Suppressor macrophage treated with lipopolysaccharide for 1 hour (primary cell): ENCODE results near the gene PSMB10.
A peak's percentile ranks its signal among the peaks of the same experiment; 100 is the strongest.
"Not testable (repeated sequence)": the region's sequence is repeated elsewhere in the genome, so short reads cannot be mapped to it uniquely, and the experiment has no call there.

Experiments used
- DNase-seq, 3 donors: peaks; one replicate each; pipeline ENCODE4 v3.0.0-alpha.2; 2020 to 2022

PSMB10 gene

DNA sequence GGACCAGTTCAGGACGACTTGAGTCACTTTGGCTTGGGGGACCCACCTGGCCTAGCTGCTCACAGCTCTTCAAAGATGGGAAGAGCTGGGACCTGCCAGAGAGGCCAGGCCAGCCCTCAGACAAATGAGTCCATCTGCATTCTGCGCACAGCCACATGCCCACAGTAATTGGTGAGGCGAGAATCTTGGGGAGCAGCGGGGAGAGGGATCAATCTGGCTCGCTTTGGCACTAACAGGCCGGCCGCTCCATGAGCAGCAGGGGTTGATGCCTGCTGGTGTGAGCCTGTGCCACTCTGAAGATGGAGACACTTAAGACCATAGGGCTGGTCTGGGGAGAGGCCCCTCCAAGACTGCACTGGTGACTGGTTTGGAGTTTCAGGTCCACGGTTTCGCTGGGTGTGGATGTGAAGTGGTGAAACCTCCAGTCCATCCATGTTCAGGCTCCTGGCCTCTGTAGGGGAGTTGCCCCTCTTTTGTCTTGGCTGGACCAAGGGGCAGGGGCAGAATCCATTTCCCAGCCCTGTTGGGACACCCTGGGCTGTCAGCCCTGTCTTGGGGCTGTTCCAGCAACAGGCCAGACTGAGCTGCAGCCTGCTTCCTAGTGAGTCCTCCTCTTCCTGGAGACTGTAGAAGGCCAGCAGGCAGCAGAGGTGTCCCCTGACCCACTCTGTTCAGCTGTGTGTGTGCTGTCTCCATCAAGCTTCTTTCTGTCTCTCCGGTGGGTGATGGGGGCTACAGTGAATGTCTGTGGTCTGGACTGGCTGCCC lies 12.3 kb downstream of the PSMB10 start:
- no peak for DNase-seq

DNA sequence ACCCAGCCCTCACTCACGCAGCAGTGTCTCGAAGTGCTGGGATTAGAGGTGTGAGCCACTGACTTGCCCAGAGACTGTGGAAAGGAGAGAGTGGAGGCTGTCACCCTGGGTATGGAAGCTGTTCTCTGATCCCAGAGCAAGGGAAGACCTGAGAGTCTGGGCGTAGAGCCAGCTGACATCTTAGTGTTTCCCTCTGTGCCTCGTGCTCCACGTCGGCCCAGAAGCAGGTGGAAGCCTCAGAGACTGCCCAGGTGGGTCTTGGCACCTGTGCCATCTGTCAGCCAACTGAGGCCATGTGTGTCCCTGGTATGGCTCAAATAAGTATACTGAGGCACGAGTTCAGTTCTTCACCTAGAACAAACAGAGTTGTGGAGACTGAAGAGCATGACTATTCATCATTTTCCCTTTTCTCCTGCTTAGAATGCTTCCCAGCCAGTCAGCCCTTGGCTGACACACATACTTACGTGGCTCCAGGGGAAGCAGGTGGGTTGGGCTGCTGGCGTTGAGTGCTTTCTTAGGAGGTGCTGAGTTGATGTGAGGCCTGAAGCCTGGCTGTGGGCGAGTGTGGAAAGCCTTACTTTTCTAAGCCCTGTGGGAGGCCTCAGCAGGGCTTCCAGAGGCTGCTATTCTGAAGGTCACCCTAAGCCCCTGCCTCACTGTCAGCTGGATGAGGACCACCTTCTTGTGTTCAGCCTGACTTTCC lies 13.1 kb downstream of the PSMB10 start:
- no peak for DNase-seq

DNA sequence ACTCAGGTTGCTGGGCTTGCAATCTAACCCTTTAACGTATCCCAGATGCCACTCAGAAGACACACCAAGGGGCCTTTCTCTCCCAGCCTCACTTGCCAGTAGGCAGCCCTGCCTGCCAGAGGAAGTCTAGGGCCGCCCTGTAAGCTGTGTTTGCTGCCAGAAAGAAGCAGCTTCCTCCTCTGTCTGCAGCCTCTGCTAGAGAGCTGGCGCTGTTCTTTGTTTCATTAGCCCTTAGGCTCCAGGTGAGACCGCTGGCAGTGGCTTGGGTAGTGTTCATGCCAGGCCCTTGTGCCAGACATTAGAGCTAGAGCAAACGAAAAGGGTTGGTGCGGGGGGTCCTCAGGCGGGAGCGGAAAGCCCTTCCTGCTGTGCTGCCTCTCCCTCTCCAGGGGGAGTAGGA lies 13.9 kb downstream of the PSMB10 start:
- no peak for DNase-seq

DNA sequence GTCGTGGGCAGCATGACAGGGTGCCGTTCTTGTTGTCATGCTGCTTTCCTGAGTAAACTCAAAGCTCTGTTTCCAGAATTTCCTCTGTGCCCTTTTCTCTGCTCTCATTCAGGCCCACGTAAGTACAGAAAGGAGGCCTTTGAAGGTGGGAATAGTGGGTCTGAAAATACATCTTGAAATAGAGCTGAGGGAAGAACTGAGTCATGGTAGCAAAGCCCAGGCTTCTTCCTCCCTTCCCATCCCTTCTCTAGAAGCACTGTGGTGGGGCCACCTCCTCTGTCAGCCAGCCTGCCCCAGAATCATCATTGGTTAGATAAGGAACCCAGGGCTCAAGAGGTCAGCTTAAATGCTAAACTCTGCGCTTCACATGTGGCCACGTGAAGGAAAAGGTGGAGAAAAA lies 14.4 kb downstream of the PSMB10 start:
- DNase-seq: no peak

DNA sequence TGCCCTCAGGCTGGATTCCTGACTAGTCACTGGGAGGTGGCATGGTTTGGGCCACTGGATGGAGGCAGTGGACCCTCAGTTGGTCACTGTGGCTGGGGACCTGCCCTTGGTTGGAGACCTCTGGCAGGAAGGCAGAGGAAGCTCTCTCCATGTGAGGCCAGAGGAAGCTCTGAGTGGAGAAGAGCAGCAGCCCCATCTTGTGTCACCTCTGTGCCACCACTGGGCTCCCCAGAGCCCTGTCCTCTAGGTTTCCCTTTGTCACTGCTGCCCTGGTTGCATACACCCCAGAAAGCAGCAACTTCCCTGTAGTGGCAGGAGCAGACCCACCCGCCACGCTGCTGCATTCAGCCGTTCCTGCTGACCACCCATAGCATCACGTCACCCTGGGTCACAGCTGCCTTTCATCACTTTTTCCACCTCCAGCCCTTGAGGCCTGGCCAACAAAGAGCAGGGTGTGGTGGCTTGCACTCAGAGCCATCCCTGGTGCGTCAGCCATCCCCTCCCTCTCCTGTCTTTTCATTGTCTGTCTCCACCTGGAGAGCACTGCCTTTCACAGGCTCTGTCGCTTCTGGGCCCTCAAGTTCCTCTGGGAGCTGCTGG lies 16.9 kb downstream of the PSMB10 start:
- peak in 1 of 3 donors; percentile 3 for DNase-seq

DNA sequence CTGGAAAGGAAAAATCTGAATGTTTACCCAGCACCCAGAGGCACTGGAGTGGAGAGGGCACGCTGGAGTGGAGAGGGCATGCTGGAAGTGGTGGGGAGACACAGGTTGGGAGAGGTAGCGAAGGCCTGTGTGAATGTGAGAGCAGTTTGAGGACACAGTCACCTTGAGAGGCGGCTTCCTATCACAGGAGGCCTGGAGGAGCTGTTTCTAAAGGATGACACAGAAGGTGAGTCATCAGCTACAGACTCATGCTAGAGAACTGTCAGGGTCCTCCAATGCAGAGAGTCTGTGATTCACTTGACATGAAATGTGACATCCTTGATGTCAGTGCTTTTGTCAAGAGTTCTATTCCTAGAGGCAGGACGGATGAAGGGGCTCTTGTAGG lies 18.8 kb downstream of the PSMB10 start:
- peak; percentile 58 to 73 (median 71) for DNase-seq

DNA sequence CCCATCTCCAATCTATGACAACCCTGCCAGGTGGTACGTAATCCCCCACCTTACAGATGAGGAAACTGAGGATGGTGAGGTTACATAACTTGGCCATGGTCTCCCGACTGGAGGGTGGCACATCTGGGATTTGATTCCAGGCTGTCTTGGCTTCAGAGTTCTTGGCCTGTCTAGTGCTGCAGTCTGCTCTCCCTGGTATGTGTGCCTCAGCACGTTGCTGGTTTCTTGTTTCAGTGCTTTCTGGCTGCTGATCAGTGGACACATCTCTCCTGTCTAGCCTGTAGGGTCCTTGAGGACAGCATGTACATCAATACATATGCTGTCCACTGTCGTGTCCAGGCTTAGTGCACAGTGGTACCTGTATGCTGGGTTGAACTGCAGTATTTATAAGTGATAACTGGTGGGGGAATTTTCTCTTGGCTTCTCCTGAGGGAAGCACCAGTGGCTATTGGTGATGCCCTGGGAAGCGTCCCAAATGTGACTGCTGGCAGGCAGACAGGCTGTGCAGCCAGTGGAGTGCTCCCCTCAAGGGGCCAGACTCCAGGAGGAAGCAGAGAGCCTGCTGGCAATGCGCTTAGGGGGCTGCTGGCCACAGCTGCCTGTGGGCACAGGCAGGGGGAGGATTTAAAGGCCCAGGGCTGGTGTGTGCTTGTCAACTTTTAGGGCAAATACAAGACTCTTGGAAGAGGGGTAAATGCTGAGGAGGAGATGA lies 19.4 kb downstream of the PSMB10 start:
- DNase-seq: no peak

DNA sequence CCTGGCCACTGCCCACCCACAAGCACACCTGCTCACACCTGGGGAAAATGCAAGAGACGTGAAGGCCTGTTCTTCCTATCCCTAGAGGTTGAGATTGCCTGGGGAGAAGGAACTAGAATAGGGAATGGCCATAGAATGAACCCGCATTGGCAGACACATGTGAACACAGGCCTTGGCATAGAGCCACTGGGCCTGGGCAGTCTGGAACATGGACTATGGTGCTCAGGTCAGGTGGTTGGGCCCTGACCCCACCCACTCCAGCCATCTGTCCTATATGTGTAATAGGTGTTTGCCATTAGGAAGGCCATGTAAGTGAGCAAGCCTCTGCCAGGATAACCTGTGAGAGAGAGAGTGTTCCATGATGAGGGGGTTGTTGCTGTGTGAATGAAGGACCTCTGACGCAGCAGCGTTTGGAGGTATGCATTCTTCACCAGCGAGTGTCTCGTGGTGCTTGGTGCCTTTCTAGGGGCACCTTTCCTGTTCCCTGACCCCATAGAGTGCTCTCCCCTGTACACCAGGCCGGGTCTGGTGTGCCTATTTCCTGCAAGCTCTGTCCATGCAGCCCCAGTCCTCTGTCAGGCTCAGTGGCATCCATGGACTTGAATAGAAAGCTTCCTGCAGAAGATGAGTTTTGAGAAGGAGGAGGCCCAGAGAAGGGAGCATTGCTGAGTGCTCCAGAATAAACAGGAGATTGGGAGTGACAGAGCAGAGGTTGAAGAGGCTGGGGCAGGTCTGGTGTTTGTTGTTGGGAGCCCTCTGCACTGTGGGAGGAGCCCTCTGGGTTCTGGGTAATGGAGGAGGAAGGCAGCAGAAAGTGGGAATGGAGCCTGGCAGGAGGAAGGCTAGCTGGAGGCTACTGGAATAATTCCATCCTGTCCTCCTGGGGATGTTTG lies 20.6 kb downstream of the PSMB10 start:
- no peak for DNase-seq

DNA sequence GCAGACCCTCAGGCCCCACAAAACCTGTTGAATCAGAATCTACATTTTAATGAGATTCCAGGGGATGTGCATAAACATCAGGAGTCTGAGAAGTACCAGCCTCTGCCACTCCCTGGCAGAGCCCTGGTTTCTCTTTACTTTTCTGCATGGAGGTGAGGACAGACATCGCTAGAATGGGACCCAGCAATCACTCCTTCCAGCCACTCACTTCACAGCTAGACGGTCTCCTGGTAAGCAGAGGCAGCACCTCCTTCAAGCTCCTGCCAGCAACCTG lies 21.2 kb downstream of the PSMB10 start:
- not testable (repeated sequence) for DNase-seq

DNA sequence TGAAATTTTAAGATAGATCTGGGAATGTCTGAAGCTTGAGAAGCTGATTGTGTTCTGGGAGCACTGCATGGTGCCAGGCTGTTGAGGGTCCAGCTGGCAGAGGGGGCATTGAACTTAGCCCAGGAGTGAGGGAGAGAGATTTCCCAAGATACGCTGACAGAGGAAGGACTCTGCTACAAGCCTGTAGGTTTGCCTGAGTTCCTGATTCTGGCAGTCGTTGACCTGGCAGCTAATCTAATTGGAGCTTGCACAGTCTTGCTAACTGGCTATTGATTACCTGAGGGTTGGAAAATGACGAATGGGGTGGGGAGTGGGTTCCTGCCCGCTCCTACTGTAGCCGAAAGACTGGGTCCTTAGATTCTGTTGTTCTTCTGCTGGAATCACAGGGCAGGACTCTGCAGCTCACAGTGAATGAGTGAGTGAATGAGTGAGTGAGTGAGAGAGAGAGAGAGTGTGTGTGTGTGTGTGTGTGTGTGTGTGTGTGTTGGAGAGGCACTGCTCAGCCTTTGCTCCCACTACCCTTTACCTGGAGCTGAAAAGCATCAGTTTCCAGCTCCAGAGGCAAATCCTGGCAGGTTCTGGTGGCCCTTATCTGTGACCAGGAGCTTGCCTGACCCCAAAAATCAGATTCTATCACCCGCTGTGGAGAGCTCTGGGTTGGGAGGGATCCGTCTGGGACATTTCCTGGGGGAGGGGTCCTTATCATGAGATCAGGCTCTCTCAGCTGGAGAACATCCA lies 21.7 kb downstream of the PSMB10 start:
- DNase-seq: no peak

DNA sequence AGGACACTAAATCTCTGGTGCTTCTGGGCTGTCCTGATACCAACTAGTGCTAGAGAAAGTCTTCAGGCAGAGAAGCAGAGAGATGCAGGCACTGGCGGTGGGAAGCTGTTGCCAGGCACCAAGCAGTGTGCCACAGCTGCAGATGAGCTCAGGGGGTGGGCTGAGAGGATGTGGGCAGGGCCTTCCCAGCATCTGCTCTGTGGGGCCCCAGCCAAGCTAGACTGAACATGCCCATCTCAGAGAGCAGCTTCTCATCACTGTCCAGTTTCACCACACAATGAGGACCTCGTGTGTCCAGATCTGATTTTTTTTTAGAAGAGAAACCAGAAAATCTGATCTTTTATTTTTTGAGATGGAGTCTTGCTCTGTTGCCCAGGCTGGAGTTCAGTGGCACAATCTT lies 26.5 kb downstream of the PSMB10 start:
- DNase-seq: no peak

DNA sequence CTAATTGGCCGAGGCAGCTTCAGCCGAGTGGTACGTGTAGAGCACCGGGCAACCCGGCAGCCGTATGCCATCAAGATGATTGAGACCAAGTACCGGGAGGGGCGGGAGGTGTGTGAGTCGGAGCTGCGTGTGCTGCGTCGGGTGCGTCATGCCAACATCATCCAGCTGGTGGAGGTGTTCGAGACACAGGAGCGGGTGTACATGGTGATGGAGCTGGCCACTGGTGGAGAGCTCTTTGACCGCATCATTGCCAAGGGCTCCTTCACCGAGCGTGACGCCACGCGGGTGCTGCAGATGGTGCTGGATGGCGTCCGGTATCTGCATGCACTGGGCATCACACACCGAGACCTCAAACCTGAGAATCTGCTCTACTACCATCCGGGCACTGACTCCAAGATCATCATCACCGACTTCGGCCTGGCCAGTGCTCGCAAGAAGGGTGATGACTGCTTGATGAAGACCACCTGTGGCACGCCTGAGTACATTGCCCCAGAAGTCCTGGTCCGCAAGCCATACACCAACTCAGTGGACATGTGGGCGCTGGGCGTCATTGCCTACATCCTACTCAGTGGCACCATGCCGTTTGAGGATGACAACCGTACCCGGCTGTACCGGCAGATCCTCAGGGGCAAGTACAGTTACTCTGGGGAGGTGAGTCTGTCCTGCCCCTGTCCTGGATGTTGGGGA lies 27.5 kb downstream of the PSMB10 start:
- no peak for DNase-seq

DNA sequence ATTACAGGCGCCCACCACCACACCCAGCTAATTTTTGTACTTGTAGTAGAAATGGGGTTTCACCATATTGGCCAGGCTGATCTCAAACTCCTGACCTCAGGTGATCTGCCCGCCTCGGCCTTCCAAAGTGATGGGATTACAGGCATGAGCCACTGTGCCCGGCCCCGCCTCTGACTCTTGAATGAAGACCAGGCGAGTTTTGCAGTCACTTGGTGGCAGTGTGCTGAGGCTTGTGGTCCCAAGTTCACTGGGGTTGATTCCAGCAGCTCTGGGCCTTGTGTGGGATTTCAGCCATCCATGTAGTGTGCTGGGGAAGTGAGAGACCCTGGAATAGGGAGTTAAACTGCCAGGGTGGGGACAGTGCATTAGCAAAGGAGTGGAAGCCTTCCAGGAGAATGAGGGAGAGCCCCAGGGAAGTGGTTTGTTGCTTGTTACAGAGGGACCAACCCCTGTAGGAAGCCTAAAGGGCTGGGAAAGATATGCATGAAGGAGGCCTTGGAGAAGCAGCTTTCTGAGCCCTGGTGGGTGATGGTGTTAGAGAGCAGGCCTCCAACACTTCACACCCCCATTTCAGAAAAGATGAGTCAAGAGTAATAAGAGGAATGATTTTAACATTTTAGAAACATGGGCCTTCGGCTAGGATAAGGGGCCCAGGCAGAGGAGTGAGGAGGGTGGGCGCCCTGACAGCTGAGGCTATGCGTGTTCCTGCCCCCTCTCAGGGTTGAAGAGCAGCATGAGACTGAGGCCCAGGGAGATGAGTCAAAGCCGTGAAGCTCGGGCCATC lies 29.1 kb downstream of the PSMB10 start:
- DNase-seq: no peak

DNA sequence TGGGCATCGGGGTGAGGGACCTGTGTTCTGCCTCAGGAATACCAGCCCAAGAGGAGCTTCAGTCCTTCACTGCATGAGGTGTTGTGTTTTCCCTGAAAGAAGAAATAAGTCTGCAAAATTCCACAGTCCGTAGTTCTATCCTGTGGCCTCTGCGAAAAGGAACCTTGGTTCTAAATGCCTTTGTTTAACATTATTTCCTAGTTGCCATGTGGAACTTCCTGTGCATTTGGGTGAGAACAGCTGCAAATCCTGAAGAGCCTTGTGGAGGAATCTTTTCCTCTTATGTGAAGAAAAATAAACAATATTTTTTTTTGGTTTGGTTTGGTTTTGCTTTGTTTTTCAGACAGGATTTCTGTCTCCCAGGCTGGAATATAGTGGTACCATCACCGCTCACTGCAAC lies 33.8 kb downstream of the PSMB10 start:
- no peak for DNase-seq

DNA sequence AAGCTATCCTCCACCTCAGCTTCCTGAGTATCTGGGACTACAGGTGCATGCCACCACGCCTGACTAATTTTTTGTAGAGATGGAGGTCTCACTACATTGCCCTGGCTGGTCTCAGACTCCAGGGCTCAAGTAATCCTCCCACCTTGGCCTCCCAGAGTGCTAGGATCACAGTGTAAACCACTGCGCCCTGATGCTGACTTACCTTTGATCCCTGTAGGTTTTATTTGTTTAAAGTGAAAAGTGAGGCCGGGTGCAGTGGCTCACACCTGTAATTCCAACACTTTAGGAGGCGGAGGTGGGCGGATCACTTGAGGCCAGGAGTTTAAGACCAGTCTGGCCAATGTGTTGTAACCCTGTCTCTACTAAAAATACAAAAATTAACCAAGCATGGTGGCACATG lies 34.9 kb downstream of the PSMB10 start:
- DNase-seq: no peak

DNA sequence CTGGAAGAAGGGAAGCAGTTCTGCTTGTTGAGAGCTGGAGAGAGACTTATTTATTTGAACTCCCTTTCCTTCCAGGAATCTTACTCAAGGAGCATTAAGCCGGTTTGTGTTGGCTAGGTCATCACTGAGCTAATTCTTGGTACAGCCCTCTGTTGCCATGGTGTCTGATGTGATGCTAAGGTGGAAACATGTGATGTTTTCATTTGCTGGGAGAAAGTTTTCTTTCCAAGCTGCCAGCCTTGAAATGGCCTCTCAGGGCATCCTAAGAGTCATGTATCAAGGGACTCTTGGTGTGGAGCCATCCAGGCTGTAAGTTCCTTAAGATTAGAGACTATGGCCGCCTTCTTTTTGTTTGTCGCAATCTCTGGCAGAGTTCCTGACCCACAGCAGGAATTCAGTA lies 39.4 kb downstream of the PSMB10 start:
- no peak for DNase-seq

DNA sequence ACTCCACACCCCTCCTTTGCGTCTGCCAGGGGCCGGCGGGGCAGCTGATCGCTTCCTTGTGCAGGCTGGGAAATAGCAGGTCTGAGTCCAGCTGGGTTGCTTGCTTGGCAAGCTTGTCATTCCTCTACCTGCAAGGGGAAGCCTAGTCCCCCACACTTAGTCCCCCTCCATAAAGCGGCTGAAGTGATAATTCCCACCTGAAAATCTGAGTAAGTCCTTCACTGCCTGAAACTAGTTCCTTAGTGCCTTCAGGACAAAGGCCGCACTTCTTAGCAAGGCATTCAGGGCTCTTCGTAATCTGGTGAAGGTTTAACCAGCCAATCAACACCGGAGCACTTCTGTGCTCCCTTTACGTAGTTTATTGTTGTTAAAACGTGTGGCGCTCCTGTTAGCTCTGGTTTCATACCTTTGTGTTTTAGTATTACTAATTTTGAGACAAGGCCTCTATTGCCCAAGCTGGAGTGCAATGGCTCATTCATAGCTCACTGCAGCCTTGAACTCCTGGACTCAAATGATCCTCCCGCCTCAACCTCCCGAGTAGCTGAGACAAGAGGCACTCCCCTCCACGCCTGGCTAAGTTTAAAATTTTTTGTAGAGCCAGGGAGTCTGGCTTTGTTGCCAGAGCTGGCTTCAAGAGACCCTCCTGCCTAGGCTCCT lies 42.8 kb downstream of the PSMB10 start:
- DNase-seq: peak in 2 of 3 donors; percentile 2 to 28

DNA sequence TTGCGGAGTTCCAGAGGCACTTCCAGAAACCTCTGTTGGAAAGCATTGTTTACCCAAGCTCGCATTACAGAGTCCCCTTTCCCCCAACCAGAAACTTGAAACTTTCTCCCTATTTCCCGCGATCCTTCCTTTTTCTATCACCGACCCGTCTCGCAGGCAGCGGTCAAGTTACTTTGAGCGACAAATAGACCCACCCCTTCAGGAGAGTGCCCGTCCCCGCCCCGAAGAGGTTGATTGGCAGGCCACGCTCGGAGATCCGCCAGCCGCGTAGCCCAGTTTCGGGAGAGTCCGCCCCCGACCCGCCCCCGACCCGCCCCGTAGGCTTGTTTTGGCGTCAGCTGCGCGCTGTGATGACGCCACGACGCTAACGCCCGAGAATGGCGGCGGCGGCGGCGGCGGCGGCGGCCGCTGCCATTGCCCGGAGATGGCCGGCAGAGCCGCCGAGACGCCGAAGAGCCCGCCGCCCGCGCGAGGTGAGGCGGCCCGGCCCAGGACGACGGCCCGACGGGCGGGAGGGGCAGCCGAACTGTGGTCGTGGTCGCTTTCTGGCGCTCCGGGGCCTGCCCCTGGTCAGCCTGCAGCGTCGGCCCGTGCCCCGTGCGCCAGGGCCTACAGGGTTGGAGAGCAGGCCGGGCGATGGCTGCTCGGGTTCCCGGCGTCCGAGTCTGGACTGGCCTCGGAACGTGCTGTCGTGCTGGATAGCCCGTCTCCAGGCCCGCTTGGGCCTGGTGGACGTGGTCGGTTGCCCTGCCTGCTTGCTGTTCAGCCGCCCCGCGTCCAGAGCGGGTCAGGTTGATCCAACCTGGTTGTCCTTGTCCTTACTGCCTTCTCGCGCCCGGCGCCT lies 43.5 kb downstream of the PSMB10 start, which contains the start of gene PSKH1:
PSKH1 (plus strand) TSS at position 356 of the 844 bp plus-strand sequence. CDS start 15,496 bp downstream, outside the sequence.
- peak; percentile 97 to 99 (median 99) for DNase-seq

DNA sequence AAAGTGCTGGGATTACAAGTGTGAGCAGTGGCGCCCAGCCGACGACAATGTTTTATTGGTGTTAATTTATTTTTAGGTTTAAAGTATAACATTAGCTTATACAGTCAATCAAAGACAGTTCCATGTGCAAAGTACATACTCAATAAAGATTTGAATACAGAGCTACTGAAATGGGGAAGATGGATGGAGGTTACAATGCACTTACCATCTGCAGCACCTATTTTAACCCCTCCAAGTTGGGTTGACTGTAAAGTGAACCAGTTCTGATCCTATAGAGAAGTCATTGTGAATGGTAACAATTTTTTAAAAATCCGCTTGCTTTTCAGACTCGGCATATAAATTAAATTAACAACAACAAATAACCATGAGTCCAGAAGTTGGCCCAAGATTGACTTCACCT lies 44.3 kb downstream of the PSMB10 start:
- DNase-seq: no peak
